ENCODE data around the gene SWAP70.
A peak's percentile ranks its signal among the peaks of the same experiment; 100 is the strongest.

The SWAP70 gene

DNA sequence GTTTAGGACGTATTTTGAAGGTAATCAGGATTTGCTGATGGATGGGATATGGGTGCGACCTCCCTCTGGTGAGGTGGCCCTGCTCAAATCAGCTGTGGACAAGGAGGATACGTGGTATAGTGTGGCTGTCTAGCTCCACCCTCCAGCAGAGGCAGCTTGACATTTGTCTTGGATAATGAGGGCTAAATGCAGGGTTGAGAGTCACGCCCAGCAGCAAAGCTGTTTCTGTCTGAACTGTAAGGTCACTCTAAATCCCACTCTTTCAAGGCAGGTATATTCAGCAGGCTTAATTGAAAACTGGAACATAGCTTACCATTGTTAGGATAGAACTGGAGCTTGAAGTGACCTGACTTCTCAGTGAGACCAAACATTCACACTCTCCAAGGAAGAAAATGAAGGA lies 98.7 kb downstream of the SWAP70 start:
- no peak overlapping the region for H3K4me3 ChIP-seq (ENCODE audit: low read length)
- no peak for DNase-seq (ENCODE audit: low read depth)
- TF ChIP-seq, protein P1, sequence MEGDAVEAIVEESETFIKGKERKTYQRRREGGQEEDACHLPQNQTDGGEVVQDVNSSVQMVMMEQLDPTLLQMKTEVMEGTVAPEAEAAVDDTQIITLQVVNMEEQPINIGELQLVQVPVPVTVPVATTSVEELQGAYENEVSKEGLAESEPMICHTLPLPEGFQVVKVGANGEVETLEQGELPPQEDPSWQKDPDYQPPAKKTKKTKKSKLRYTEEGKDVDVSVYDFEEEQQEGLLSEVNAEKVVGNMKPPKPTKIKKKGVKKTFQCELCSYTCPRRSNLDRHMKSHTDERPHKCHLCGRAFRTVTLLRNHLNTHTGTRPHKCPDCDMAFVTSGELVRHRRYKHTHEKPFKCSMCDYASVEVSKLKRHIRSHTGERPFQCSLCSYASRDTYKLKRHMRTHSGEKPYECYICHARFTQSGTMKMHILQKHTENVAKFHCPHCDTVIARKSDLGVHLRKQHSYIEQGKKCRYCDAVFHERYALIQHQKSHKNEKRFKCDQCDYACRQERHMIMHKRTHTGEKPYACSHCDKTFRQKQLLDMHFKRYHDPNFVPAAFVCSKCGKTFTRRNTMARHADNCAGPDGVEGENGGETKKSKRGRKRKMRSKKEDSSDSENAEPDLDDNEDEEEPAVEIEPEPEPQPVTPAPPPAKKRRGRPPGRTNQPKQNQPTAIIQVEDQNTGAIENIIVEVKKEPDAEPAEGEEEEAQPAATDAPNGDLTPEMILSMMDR (conservative IDR thresholded peaks at IDR 0.05; ENCODE audit: low read length) = no peak

DNA sequence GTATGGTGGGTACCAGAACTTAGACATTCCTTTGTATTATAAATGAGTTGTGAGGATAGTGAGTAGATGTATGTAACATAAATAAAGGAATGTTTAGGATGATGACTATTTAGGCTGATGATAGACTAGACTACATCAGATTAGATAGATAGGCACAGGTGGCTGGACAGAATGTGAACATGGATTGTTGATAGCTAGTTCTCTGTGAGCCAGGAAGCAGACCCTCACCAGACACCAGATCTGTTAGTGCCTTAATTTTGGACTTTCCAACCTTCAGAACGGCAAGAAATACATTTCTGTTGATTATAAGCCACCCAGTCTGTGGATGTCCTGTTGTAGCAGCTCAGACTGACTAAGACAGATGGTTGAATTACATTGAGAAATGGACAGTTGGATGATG lies 99.4 kb downstream of the SWAP70 start:
- no peak overlapping the region for H3K4me3 ChIP-seq (ENCODE audit: low read length)
- TF ChIP-seq, protein P1 (conservative IDR thresholded peaks at IDR 0.05; ENCODE audit: low read length) = no peak
- DNase-seq (ENCODE audit: low read depth) = no peak

DNA sequence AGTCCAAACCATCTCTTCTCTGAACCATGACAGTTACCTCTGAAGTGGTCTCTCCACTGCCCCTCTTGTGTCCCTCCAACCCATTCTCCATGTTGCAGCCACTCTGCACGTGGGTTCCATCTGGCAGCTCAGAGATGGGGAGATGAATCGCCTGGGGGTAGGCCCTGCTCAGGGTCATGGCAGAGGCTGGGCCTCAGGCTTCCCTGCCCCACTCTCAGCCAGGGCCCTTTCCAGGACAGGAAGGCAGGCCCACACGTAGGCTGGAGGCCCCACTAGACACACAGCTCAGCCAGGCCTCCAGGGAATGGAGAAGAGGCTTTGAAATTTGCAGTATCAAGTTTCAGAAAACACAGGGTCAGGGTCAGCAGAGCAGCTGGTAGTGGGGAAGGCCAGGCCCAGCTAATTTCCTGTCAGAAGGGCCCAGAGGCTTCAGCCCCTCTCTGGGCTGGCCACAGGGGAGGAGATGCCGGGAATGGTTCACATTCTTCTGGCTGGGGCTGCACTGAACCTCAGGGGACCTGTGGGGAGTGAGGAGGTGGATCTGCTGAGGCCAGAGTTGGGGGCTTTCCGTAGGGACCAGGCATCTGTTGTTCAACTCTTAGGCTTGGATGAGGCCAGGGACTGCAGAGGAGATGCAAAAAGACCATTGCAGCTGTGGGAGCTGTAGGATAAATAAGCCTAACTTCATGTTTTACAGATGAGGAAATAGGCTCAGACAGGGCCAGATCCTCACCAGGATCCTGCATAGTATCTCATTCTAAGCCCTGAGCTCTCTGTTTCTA lies 101.6 kb downstream of the SWAP70 start:
- peak; percentile 98 for DNase-seq (ENCODE audit: low read depth)
- TF ChIP-seq, protein P1 (conservative IDR thresholded peaks at IDR 0.05; ENCODE audit: low read length) = no peak
- no peak overlapping the region for H3K4me3 ChIP-seq (ENCODE audit: low read length)

DNA sequence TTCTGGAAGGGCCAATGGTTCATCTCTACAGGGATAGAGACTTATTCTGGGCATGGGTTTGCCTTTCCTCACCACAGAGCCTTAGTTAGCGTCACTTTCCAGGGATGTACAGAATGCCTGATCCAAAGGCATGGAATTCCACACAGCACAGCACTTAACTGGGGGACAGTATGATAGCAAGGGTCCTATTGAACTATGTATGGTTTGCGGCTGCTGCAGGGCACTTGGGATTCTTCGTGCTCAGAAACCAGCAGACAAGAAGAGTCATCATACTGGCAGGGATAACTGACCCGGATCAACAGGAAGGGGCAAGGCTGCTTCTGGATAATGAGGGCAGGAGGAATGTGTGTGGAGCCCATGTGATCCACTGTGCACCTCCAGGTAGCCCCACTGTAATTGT lies 105.7 kb downstream of the SWAP70 start:
- no peak overlapping the region for H3K4me3 ChIP-seq (ENCODE audit: low read length)
- DNase-seq (ENCODE audit: low read depth) = no peak
- TF ChIP-seq, protein P1 (conservative IDR thresholded peaks at IDR 0.05; ENCODE audit: low read length) = no peak

DNA sequence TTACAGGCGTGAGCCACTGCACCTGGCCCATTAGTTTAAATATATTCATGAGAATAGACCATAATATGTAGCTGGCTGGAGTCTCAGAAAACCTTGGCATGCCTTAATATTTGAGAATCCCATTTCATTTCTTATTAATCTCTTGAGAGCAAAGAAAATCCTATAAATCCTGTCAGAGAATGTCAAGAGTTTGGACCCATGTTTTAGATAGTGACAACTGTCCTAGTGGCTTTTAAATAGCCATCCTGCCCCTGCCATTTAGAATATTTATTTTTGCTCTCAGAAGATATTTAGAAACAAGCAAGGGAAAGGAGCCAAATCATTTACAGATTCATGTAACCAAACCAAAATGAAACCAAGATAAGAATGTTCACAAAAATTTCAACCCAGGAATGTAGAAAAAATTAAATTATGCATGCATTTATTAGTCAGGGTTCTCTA lies 107.2 kb downstream of the SWAP70 start:
- TF ChIP-seq, protein P1 (conservative IDR thresholded peaks at IDR 0.05; ENCODE audit: low read length) = no peak
- H3K4me3 ChIP-seq (ENCODE audit: low read length) = no peak overlapping the region
- DNase-seq (ENCODE audit: low read depth) = peak; percentile 51

DNA sequence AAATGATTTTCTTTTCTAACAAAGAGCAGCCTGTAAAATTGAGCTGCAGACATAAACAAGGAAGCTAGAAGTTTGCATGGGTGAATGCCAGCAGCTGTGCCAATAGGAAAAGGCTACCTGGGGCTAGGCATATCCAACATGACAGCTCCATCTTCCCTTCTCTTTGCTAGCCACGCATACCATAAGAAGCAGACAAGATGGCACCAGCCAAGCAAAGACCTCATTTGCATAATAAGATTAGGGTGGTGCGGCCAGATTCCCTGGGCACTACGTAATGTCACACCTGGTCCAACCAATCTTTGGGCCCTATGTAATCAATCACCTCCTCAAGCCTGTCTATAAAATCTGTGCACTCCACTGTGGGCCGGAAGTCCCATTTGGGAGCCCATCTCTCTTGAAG lies 108.3 kb downstream of the SWAP70 start:
- TF ChIP-seq, protein P1 (conservative IDR thresholded peaks at IDR 0.05; ENCODE audit: low read length) = no peak
- no peak for DNase-seq (ENCODE audit: low read depth)
- H3K4me3 ChIP-seq (ENCODE audit: low read length) = no peak overlapping the region

DNA sequence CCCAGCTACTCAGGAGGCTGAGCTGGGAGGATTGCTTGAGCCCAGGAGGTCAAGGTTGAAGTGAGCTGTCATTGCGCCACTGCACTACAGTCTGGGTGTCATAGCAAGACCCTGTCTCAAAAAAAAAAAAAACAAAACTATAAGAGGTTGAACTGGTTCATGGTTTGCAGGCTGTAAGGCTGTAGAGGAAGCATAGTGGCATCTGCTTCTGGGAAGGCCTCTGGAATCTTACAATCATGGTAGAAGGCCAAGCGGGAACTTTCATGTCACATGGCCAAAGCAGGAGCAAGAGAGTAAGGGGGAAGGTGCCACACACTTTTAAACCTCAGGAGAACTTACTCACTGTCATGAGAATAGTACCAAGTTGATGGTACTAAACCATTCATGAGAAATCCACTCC lies 109.6 kb downstream of the SWAP70 start:
- TF ChIP-seq, protein P1 (conservative IDR thresholded peaks at IDR 0.05; ENCODE audit: low read length) = no peak
- no peak overlapping the region for H3K4me3 ChIP-seq (ENCODE audit: low read length)
- DNase-seq (ENCODE audit: low read depth) = no peak
